Activated CD4-positive, alpha-beta memory T cell treated with anti-CD3 and anti-CD28 coated beads for 36 hours (primary cell): ENCODE measurements around the gene TNFRSF11A. TPM values are rescaled to one million over a fixed set of nuclear protein-coding genes. Genes with fewer than 3 reads are reported as not detected.

Experiments used
- CTCF ChIA-PET: fragments of 350-600 bp; sonication (Branson Sonifier 250); formaldehyde crosslinking; loops from one replicate; lab custom pipeline; 2021; ENCODE audit warnings: antibody characterized with exemption, inconsistent platforms; lab: Charles Lee
- POLR2A ChIA-PET: fragments of 350-600 bp; sonication (Branson Sonifier 250); formaldehyde crosslinking; loops from one replicate; lab custom pipeline; 2021; ENCODE audit warnings: antibody characterized with exemption; lab: Charles Lee
- DNase-seq: peaks from one replicate; pipeline ENCODE4 v3.0.0-alpha.2; 2020
- H3K27ac Mint-ChIP-seq: one replicate; pipeline ENCODE4 v1.8.0; 2021; ENCODE audit warnings: mixed read lengths
- H3K27me3 Mint-ChIP-seq: one replicate; pipeline ENCODE4 v1.8.0; 2021; ENCODE audit warnings: mixed read lengths
- H3K36me3 Mint-ChIP-seq: one replicate; pipeline ENCODE4 v1.8.0; 2021; ENCODE audit warnings: mixed read lengths
- H3K4me1 Mint-ChIP-seq: one replicate; pipeline ENCODE4 v1.8.0; 2021; ENCODE audit warnings: low read depth, mixed read lengths
- H3K4me3 Mint-ChIP-seq: one replicate; pipeline ENCODE4 v1.8.0; 2021; ENCODE audit warnings: mild to moderate bottlenecking, mixed read lengths
- H3K9me3 Mint-ChIP-seq: one replicate; pipeline ENCODE4 v1.8.0; 2021; ENCODE audit warnings: mixed read lengths
- intact Hi-C: fragments of 100-400 bp; cut with micrococcal nuclease; formaldehyde crosslinking; loops from one replicate; pipeline ENCODE4 v1.15.1; 2023
- total RNA-seq, 2 experiments: library from RNA; stranded (reverse); gene quantifications; one replicate each; pipeline ENCODE4 v1.2.3, GENCODE V29; 2021

Gene TNFRSF11A
- total RNA-seq, 2 experiments from 2014 or later = 5.7 to 6.1 TPM

- intact Hi-C loops = no loop called here
- no peak for DNase-seq
- H3K27ac Mint-ChIP-seq = no peak overlapping the region
- H3K9me3 Mint-ChIP-seq = no peaks in the 10 kb centered on the region
- H3K27me3 Mint-ChIP-seq = peaks cover 54% of the 10 kb centered on the region
- CTCF ChIA-PET = no interaction called here
- POLR2A ChIA-PET = no interaction called here
- no peaks in the 10 kb centered on the region for H3K36me3 Mint-ChIP-seq
- H3K4me1 Mint-ChIP-seq = peaks cover 18% of the 10 kb centered on the region
- H3K4me3 Mint-ChIP-seq = no peak overlapping the region
These were observed 11.5 kb downstream of the TNFRSF11A start for GRCh38 chr18:62336618-62337017.

- ChIA-PET POLR2A (no interaction called here), CTCF (no interaction called here)
- Mint-ChIP-seq H3K4me1 (peaks cover 19% of the 10 kb centered on the region), H3K27me3 (peaks cover 52% of the 10 kb centered on the region), H3K9me3 (no peaks in the 10 kb centered on the region), H3K4me3 (no peak overlapping the region), H3K36me3 (no peaks in the 10 kb centered on the region), H3K27ac (no peak overlapping the region)
- DNase-seq = no peak
- intact Hi-C loops = no loop called here
These were observed 12.2 kb downstream of the TNFRSF11A start for GRCh38 chr18:62337336-62337735.

- peaks cover 29% of the 10 kb centered on the region for H3K4me1 Mint-ChIP-seq
- ChIA-PET POLR2A (no interaction called here), CTCF (interaction anchor here (1.3 to 1.8 kb wide), 3 partner anchors 30 to 87 kb away, joined by 3 to 4 read pairs (median 4); no protein-coding TSS in a partner anchor)
- H3K27me3 Mint-ChIP-seq = peaks cover 47% of the 10 kb centered on the region
- no peak overlapping the region for H3K4me3 Mint-ChIP-seq
- H3K9me3 Mint-ChIP-seq = no peaks in the 10 kb centered on the region
- intact Hi-C loops = loop anchor here (1.0 kb wide), 3 partner anchors 12 to 82 kb away; no protein-coding TSS in a partner anchor
- H3K27ac Mint-ChIP-seq = no peak overlapping the region
- no peak for DNase-seq
- H3K36me3 Mint-ChIP-seq = no peaks in the 10 kb centered on the region
These were observed 13.5 kb downstream of the TNFRSF11A start for GRCh38 chr18:62338446-62339105.

GRCh38 chr18:62339106-62339988, 14.2 kb downstream of the TNFRSF11A start:
- CTCF ChIA-PET = interaction anchor here (0.6 to 1.8 kb wide), 5 partner anchors 29 to 986 kb away, joined by 3 to 4 read pairs (median 4); no protein-coding TSS in a partner anchor
- DNase-seq = peak; percentile 53
- Mint-ChIP-seq H3K27me3 (peaks cover 43% of the 10 kb centered on the region), H3K4me3 (peak overlapping the region; percentile 31), H3K36me3 (no peaks in the 10 kb centered on the region), H3K9me3 (no peaks in the 10 kb centered on the region), H3K27ac (peak overlapping the region; percentile 73), H3K4me1 (peaks cover 29% of the 10 kb centered on the region)
- POLR2A ChIA-PET = interaction anchor here (0.7 to 1.3 kb wide), 3 partner anchors 10 to 187 kb away, joined by 3 read pairs; no protein-coding TSS in a partner anchor
- intact Hi-C loops = loop anchor here (1.0 kb wide), 3 partner anchors 13 to 81 kb away; no protein-coding TSS in a partner anchor

GRCh38 chr18:62340996-62341395, 15.9 kb downstream of the TNFRSF11A start:
- POLR2A ChIA-PET = no interaction called here
- H3K9me3 Mint-ChIP-seq = no peaks in the 10 kb centered on the region
- CTCF ChIA-PET = interaction anchor here (0.6 to 1.5 kb wide), 2 partner anchors 11 to 245 kb away, joined by 3 read pairs; no protein-coding TSS in a partner anchor
- no peak overlapping the region for H3K27ac Mint-ChIP-seq
- H3K4me1 Mint-ChIP-seq = peaks cover 29% of the 10 kb centered on the region
- no peak overlapping the region for H3K4me3 Mint-ChIP-seq
- intact Hi-C loops = no loop called here
- peaks cover 47% of the 10 kb centered on the region for H3K27me3 Mint-ChIP-seq
- no peak for DNase-seq
- no peaks in the 10 kb centered on the region for H3K36me3 Mint-ChIP-seq

GRCh38 chr18:62341473-62341872, 16.4 kb downstream of the TNFRSF11A start:
- H3K4me1 Mint-ChIP-seq = peaks cover 29% of the 10 kb centered on the region

GRCh38 chr18:62342884-62343283, 17.8 kb downstream of the TNFRSF11A start:
- no peaks in the 10 kb centered on the region for H3K36me3 Mint-ChIP-seq
- ChIA-PET POLR2A (no interaction called here), CTCF (interaction anchor here (0.9 kb wide), 1 partner anchor 83 kb away, joined by 3 read pairs; no protein-coding TSS in a partner anchor)
- no peak for DNase-seq
- H3K4me3 Mint-ChIP-seq = no peak overlapping the region
- H3K27ac Mint-ChIP-seq = no peak overlapping the region
- H3K27me3 Mint-ChIP-seq = peaks cover 33% of the 10 kb centered on the region
- H3K4me1 Mint-ChIP-seq = peaks cover 39% of the 10 kb centered on the region
- H3K9me3 Mint-ChIP-seq = no peaks in the 10 kb centered on the region
- intact Hi-C loops = no loop called here

More at GRCh38 chr18:62341473-62341872, 16.4 kb downstream of the TNFRSF11A start:
- Mint-ChIP-seq H3K36me3 (no peaks in the 10 kb centered on the region), H3K9me3 (no peaks in the 10 kb centered on the region), H3K27me3 (peaks cover 43% of the 10 kb centered on the region), H3K27ac (no peak overlapping the region), H3K4me3 (no peak overlapping the region)
- ChIA-PET POLR2A (no interaction called here), CTCF (interaction anchor here (0.7 to 1.5 kb wide), 2 partner anchors 22 to 245 kb away, joined by 3 to 4 read pairs; no protein-coding TSS in a partner anchor)
- intact Hi-C loops = no loop called here
- no peak for DNase-seq

GRCh38 chr18:62343316-62343715, 18.2 kb downstream of the TNFRSF11A start:
- H3K4me3 Mint-ChIP-seq = no peak overlapping the region
- POLR2A ChIA-PET = no interaction called here
- DNase-seq = no peak
- no peak overlapping the region for H3K27ac Mint-ChIP-seq
- CTCF ChIA-PET = interaction anchor here (0.9 kb wide), 1 partner anchor 82 kb away, joined by 3 read pairs; no protein-coding TSS in a partner anchor
- intact Hi-C loops = no loop called here
- H3K27me3 Mint-ChIP-seq = peaks cover 30% of the 10 kb centered on the region
- no peaks in the 10 kb centered on the region for H3K36me3 Mint-ChIP-seq
- peaks cover 39% of the 10 kb centered on the region for H3K4me1 Mint-ChIP-seq
- no peaks in the 10 kb centered on the region for H3K9me3 Mint-ChIP-seq

GRCh38 chr18:62345909-62346308, 20.8 kb downstream of the TNFRSF11A start:
- Mint-ChIP-seq H3K36me3 (no peaks in the 10 kb centered on the region), H3K4me1 (peaks cover 25% of the 10 kb centered on the region), H3K27me3 (peaks cover 17% of the 10 kb centered on the region), H3K9me3 (no peaks in the 10 kb centered on the region), H3K27ac (no peak overlapping the region), H3K4me3 (no peak overlapping the region)
- intact Hi-C loops = no loop called here
- no peak for DNase-seq
- ChIA-PET POLR2A (no interaction called here), CTCF (no interaction called here)

- ChIA-PET CTCF (no interaction called here), POLR2A (no interaction called here)
- no peak for DNase-seq
- H3K27me3 Mint-ChIP-seq = peaks cover 11% of the 10 kb centered on the region
- H3K4me3 Mint-ChIP-seq = no peak overlapping the region
- H3K36me3 Mint-ChIP-seq = no peaks in the 10 kb centered on the region
- H3K27ac Mint-ChIP-seq = no peak overlapping the region
- peaks cover 22% of the 10 kb centered on the region for H3K4me1 Mint-ChIP-seq
- intact Hi-C loops = no loop called here
- H3K9me3 Mint-ChIP-seq = no peaks in the 10 kb centered on the region
These were observed 21.4 kb downstream of the TNFRSF11A start for GRCh38 chr18:62346333-62347088.

GRCh38 chr18:62347089-62347506, 22.0 kb downstream of the TNFRSF11A start:
- Mint-ChIP-seq H3K27ac (no peak overlapping the region), H3K27me3 (peaks cover 10% of the 10 kb centered on the region), H3K36me3 (no peaks in the 10 kb centered on the region), H3K4me3 (no peak overlapping the region), H3K4me1 (peaks cover 22% of the 10 kb centered on the region), H3K9me3 (no peaks in the 10 kb centered on the region)
- ChIA-PET POLR2A (no interaction called here), CTCF (no interaction called here)
- no peak for DNase-seq
- intact Hi-C loops = no loop called here
